Liver (tissue), 9 donors: ENCODE results near the gene PITPNC1. TPM values are rescaled to one million over a fixed set of nuclear protein-coding genes. Genes with fewer than 3 reads are reported as not detected.
"Not testable (repeated sequence)": the region's sequence is repeated elsewhere in the genome, so short reads cannot be mapped to it uniquely, and the experiment has no call there.

Source experiments
- DNase-seq: peaks from one replicate; pipeline ENCODE4 v3.0.0-alpha.2; 2017; ENCODE audit warnings: low spot score
- H3K27ac ChIP-seq, 2 donors: one replicate each; pipeline ENCODE4 v1.7.0; 2013; ENCODE audit warnings: inconsistent platforms in 2 of 2, low read length in 2 of 2, control low read depth in 1 of 2, low read depth in 1 of 2, mild to moderate bottlenecking in 1 of 2
- H3K27me3 ChIP-seq, 4 donors: one replicate each; pipeline versions ENCODE4 v1.6.1 to v1.7.0; 2013; ENCODE audit warnings: low read length in 3 of 4, inconsistent platforms in 1 of 4, mild to moderate bottlenecking in 1 of 4, moderate library complexity in 1 of 4; ENCODE audit not compliant: control insufficient read depth in 4 of 4, insufficient read depth in 4 of 4
- H3K36me3 ChIP-seq, 4 donors: one replicate each; pipeline versions ENCODE4 v1.6.1 to v1.7.0; 2013; ENCODE audit warnings: low read length in 3 of 4, mild to moderate bottlenecking in 3 of 4, low read depth in 1 of 4, moderate library complexity in 1 of 4; ENCODE audit not compliant: control insufficient read depth in 4 of 4, insufficient read depth in 3 of 4
- H3K4me1 ChIP-seq, 4 donors: one replicate each; pipeline versions ENCODE4 v1.6.1 to v1.7.0; 2013; ENCODE audit warnings: low read length in 3 of 4, mild to moderate bottlenecking in 3 of 4, moderate library complexity in 1 of 4; ENCODE audit not compliant: control insufficient read depth in 4 of 4, insufficient read depth in 4 of 4
- H3K4me3 ChIP-seq, 3 donors: one replicate each; pipeline versions ENCODE4 v1.6.1 to v1.7.0; 2013; ENCODE audit warnings: low read length in 3 of 3, control low read depth in 1 of 3, low read depth in 1 of 3, mild to moderate bottlenecking in 1 of 3
- H3K9ac ChIP-seq, 2 donors: one replicate each; pipeline ENCODE4 v1.7.0; 2013; ENCODE audit warnings: low read length in 2 of 2, mild to moderate bottlenecking in 2 of 2, moderate library complexity in 2 of 2, control low read depth in 1 of 2, low read depth in 1 of 2
- H3K9me3 ChIP-seq, 4 donors: one replicate each; pipeline versions ENCODE4 v1.6.1 to v1.7.0; 2013; ENCODE audit warnings: low read length in 3 of 4; ENCODE audit not compliant: control insufficient read depth in 4 of 4
- ATF3 ChIP-seq: IDR thresholded peaks from 2 replicates; pipeline ENCODE4 v1.6.1; 2016; ENCODE audit warnings: antibody characterized with exemption
- CTCF ChIP-seq: fragments of 150-350 bp; IDR thresholded peaks from 2 replicates; pipeline ENCODE4 v1.5.1; 2017; ENCODE audit warnings: improper control_type of control experiment, low read depth, low read length; ENCODE audit not compliant: missing input control
- EGR1 ChIP-seq, 2 donors: IDR thresholded peaks; 2 replicates each; pipeline ENCODE4 v1.6.1; 2016 to 2018; ENCODE audit warnings: antibody characterized with exemption in 2 of 2, low read depth in 2 of 2
- FOXA1 ChIP-seq: IDR thresholded peaks from 2 replicates; pipeline ENCODE4 v1.6.1; 2016; ENCODE audit warnings: antibody characterized with exemption
- FOXA2 ChIP-seq: IDR thresholded peaks from 2 replicates; pipeline ENCODE4 v1.6.1; 2016; ENCODE audit warnings: antibody characterized with exemption
- GABPA ChIP-seq, 2 donors: IDR thresholded peaks in 1 of 2; conservative IDR thresholded peaks in 1 of 2; 2 replicates each; pipeline ENCODE4 v1.6.1; 2016; ENCODE audit warnings: antibody characterized with exemption in 2 of 2, mild to moderate bottlenecking in 1 of 2, moderate library complexity in 1 of 2
- HNF4A ChIP-seq, 2 donors: conservative IDR thresholded peaks; 2 replicates each; pipeline ENCODE4 v1.6.1; 2016; ENCODE audit warnings: antibody characterized with exemption in 2 of 2, mild to moderate bottlenecking in 2 of 2
- HNF4G ChIP-seq: IDR thresholded peaks from 2 replicates; pipeline ENCODE4 v1.6.1; 2016; ENCODE audit warnings: antibody characterized with exemption
- JUND ChIP-seq, 2 donors: IDR thresholded peaks; 2 replicates each; pipeline ENCODE4 v1.6.1; 2016; ENCODE audit warnings: antibody characterized with exemption in 2 of 2
- MAX ChIP-seq: IDR thresholded peaks from 2 replicates; pipeline ENCODE4 v1.6.1; 2016; ENCODE audit warnings: antibody characterized with exemption
- NR2F2 ChIP-seq: IDR thresholded peaks from 2 replicates; pipeline ENCODE4 v1.6.1; 2016; ENCODE audit warnings: antibody characterized with exemption
- RAD21 ChIP-seq, 2 donors: IDR thresholded peaks; 2 replicates each; pipeline ENCODE4 v1.6.1; 2016; ENCODE audit warnings: antibody characterized with exemption in 2 of 2, mild to moderate bottlenecking in 2 of 2
- REST ChIP-seq: IDR thresholded peaks from 2 replicates; pipeline ENCODE4 v1.6.1; 2016; ENCODE audit warnings: antibody characterized with exemption, mild to moderate bottlenecking
- RXRA ChIP-seq, 2 donors: IDR thresholded peaks; 2 replicates each; pipeline ENCODE4 v1.6.1; 2017 to 2018; ENCODE audit warnings: antibody characterized with exemption in 2 of 2, mild to moderate bottlenecking in 1 of 2
- SP1 ChIP-seq: IDR thresholded peaks from 2 replicates; pipeline ENCODE4 v1.6.1; 2018; ENCODE audit warnings: antibody characterized with exemption, mild to moderate bottlenecking
- TAF1 ChIP-seq: conservative IDR thresholded peaks from 2 replicates; pipeline ENCODE4 v1.6.1; 2016; ENCODE audit warnings: antibody characterized with exemption, mild to moderate bottlenecking
- YY1 ChIP-seq: IDR thresholded peaks from 2 replicates; pipeline ENCODE4 v1.6.1; 2016; ENCODE audit warnings: antibody characterized with exemption, mild to moderate bottlenecking
- ZBTB33 ChIP-seq: IDR thresholded peaks from 2 replicates; pipeline ENCODE4 v1.6.1; 2016; ENCODE audit warnings: antibody characterized with exemption
- WGBS: extraction: QIAGEN DNeasy Blood & Tissue Kit; methylation state at CpG from one replicate; pipeline ENCODE4 v1.1.7; 2013; 5-methylcytosine and 5-hydroxymethylcytosine counted together
- polyA plus RNA-seq, 2 donors: library from polyadenylated mRNA; stranded (reverse) in 1 of 2; unstranded in 1 of 2; fragments of 200-250 nt in 1 of 2; fragments of >200 nt in 1 of 2; fragmentation: Nextera tagmentation in 1 of 2; extraction: Ambion mirVana in 1 of 2; gene quantifications; one replicate each; pipeline versions ENCODE4 v1.2.1 to v1.2.3, GENCODE V29; 2013 to 2015
- total RNA-seq, 2 donors: library from RNA; depleted of rRNA; stranded (reverse); fragments of >200 nt; gene quantifications; one replicate each; pipeline ENCODE4 v1.2.3, GENCODE V29; 2014
- donor health status: healthy.
- donor health status: healthy.
- donor health status: healthy.
- donor health status: healthy.
- donor health status: healthy.

Gene PITPNC1
- total and polyA plus RNA-seq, 4 donors = 2.3 to 10.2 (median 5.7) TPM

GRCh38 chr17:67332162-67332508, 44.9 kb upstream of the PITPNC1 start:
- not testable (repeated sequence) for H3K4me3 ChIP-seq, H3K9ac ChIP-seq, H3K27me3 ChIP-seq, H3K27ac ChIP-seq, DNase-seq, H3K9me3 ChIP-seq, H3K36me3 ChIP-seq
- WGBS = 59% methylated on average over 1 of the region's 1 CpG
- peaks cover 0 to 11% (median 6%) of the 10 kb centered on the region in 4 donors for H3K4me1 ChIP-seq
- TF ChIP-seq SP1 (peak; percentile 18), HNF4G (peak; percentile 46), HNF4A (conservative IDR thresholded peaks at IDR 0.05) (peak; percentile 68 to 85), NR2F2 (peak; percentile 10)

- H3K4me3 ChIP-seq = no peak overlapping the region
- no peak overlapping the region for H3K9ac ChIP-seq
- TF ChIP-seq TAF1 (no peak), MAX (peak; percentile 2), SP1 (no peak)
- H3K27ac ChIP-seq = peak overlapping the region; percentile 4 to 41
- 96% methylated on average over 5 of the region's 5 CpGs for WGBS
- no peaks in the 10 kb centered on the region for H3K27me3 ChIP-seq
- H3K4me1 ChIP-seq = peaks cover 0 to 21% (median 10%) of the 10 kb centered on the region in 4 donors
- H3K36me3 ChIP-seq = peaks cover 0 to 7% (median 2%) of the 10 kb centered on the region in 4 donors
- H3K9me3 ChIP-seq = no peaks in the 10 kb centered on the region
- DNase-seq = no peak
Measured at GRCh38 chr17:67335245-67335835, 41.7 kb upstream of the PITPNC1 start.

GRCh38 chr17:67336859-67337258, 40.2 kb upstream of the PITPNC1 start:
- Histone ChIP-seq H3K4me3 (no peak overlapping the region), H3K27ac (no peak overlapping the region), H3K27me3 (no peaks in the 10 kb centered on the region), H3K9me3 (no peaks in the 10 kb centered on the region), H3K36me3 (peaks cover 6 to 20% (median 14%) of the 10 kb centered on the region in 4 donors), H3K9ac (no peak overlapping the region), H3K4me1 (peaks cover 0 to 20% (median 10%) of the 10 kb centered on the region in 4 donors)
- DNase-seq = no peak
- TF ChIP-seq SP1 (peak; percentile 45), ATF3 (no peak), YY1 (peak; percentile 22), ZBTB33 (no peak), MAX (peak; percentile 41), GABPA (IDR thresholded peaks at IDR 0.05 in 1 of 2, conservative IDR thresholded peaks at IDR 0.05 in 1 of 2) (no peak), EGR1 (IDR thresholded peaks at IDR 0.05; ENCODE audit: low read depth in 2 of 2) (no peak), JUND (IDR thresholded peaks at IDR 0.05) (no peak), HNF4G (peak; percentile 81), NR2F2 (no peak), FOXA2 (no peak), HNF4A (conservative IDR thresholded peaks at IDR 0.05) (peak; percentile 88 to 90), RAD21 (IDR thresholded peaks at IDR 0.05) (no peak), TAF1 (no peak), FOXA1 (no peak), CTCF (no peak), RXRA (IDR thresholded peaks at IDR 0.05) (peak; percentile 40 to 56), REST (no peak)
- WGBS = 60% methylated on average over 12 of the region's 12 CpGs
